Spinal cord (tissue), 10 donors: ENCODE data around the gene KIF3A. TPM values are rescaled to one million over a fixed set of nuclear protein-coding genes. Genes with fewer than 3 reads are reported as not detected.
A peak's percentile ranks its signal among the peaks of the same experiment; 100 is the strongest.

Experiments
- DNase-seq, 6 donors: peaks; one replicate each; pipeline versions ENCODE4 v3.0.0 to v3.0.0-alpha.2; 2013 to 2015; ENCODE audit warnings: low spot score in 6 of 6, low read depth in 4 of 6
- H3K27ac ChIP-seq: one replicate; pipeline ENCODE4 v1.5.1; 2013; ENCODE audit warnings: low read depth, low read length, control low read depth
- H3K27me3 ChIP-seq: one replicate; pipeline ENCODE4 v1.6.1; 2013; ENCODE audit warnings: low read length; ENCODE audit not compliant: control insufficient read depth, insufficient read depth
- H3K36me3 ChIP-seq: one replicate; pipeline ENCODE4 v1.6.1; 2013; ENCODE audit warnings: low read length; ENCODE audit not compliant: control insufficient read depth, insufficient read depth
- H3K4me1 ChIP-seq: one replicate; pipeline ENCODE4 v1.6.1; 2013; ENCODE audit warnings: low read length; ENCODE audit not compliant: control insufficient read depth, insufficient read depth
- H3K4me3 ChIP-seq: one replicate; pipeline ENCODE4 v1.5.1; 2013; ENCODE audit warnings: low read depth, low read length, control low read depth
- H3K9me3 ChIP-seq: one replicate; pipeline ENCODE4 v1.6.1; 2013; ENCODE audit warnings: low read length; ENCODE audit not compliant: control insufficient read depth, insufficient read depth
- WGBS: methylation state at CpG from one replicate; pipeline ENCODE4 v1.1.5; 2013; ENCODE audit warnings: missing lambda C conversion rate; ENCODE audit not compliant: insufficient coverage; 5-methylcytosine and 5-hydroxymethylcytosine counted together
- polyA plus RNA-seq, 2 donors: library from polyadenylated mRNA; unstranded; fragments of 120-200 nt; gene quantifications; one replicate each; pipeline ENCODE4 v1.2.1, GENCODE V29; 2013; ENCODE audit not compliant: insufficient read length in 2 of 2
- total RNA-seq, 2 donors: library from RNA; depleted of rRNA in 1 of 2; stranded (reverse); fragments of 120-200 nt in 1 of 2; fragments of >200 nt in 1 of 2; gene quantifications; one replicate each; pipeline versions ENCODE4 v1.2.3 to v1.2.4, GENCODE V29; 2013 to 2014
- donor health status: healthy.

The KIF3A gene
- total and polyA plus RNA-seq, 4 donors: 42.3 to 97.6 (median 86.6) TPM

DNA sequence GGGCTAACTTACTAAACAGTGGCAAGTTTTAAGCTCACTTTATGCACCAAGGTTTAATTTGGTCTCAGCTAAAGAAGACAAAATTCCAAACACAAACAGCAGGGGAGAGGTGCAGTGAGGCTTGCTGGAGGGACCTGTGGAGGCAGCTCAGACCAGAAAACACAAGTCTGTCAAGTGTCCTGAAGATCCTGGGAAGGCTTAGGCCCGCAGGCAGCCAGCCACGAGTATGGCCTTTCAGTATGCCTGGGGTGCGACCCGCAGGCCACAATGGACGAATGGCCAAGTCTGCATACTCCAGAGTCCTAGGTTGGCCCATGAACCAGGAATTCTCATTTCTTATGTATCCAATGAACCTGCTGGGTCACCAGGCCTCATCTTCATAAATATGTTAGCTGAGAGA, 19.2 kb upstream of the KIF3A start:
- Histone ChIP-seq H3K9me3 (no peaks in the 10 kb centered on the region), H3K27ac (no peak overlapping the region), H3K36me3 (peaks cover 52% of the 10 kb centered on the region), H3K4me3 (no peak overlapping the region), H3K4me1 (peaks cover 6% of the 10 kb centered on the region), H3K27me3 (no peaks in the 10 kb centered on the region)
- DNase-seq: no peak
- 85% methylated on average over 4 of the region's 5 CpGs for WGBS

GRCh38 chr5:132754947-132755346, 17.6 kb upstream of the KIF3A start:
- H3K36me3 ChIP-seq: peaks cover 36% of the 10 kb centered on the region
- DNase-seq: peak in 2 of 6 donors; percentile 47 to 52
- peaks cover 6% of the 10 kb centered on the region for H3K4me1 ChIP-seq
- no peaks in the 10 kb centered on the region for H3K27me3 ChIP-seq
- no peaks in the 10 kb centered on the region for H3K9me3 ChIP-seq
- H3K27ac ChIP-seq: no peak overlapping the region
- no peak overlapping the region for H3K4me3 ChIP-seq

DNA sequence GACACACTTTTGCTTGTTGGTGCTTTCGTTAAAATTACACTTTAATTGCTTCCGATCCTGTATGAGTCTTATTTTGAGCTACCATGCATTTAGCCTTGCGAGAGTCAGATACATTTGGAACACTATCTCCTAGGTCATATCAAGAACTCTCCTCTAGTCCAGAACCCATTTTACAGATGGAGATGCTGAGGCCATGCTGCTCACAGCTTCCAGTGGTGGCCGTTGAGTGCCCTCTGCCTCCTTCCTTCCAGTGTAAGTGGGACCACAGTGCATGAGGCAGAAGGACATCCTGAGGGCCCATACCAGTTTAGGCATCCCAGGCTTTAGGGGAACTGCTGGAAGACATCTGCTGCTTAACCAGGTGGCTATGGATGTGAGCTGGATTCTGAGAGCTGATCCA, 16.8 kb upstream of the KIF3A start:
- Histone ChIP-seq H3K4me3 (no peak overlapping the region), H3K9me3 (no peaks in the 10 kb centered on the region), H3K4me1 (peaks cover 6% of the 10 kb centered on the region), H3K27me3 (no peaks in the 10 kb centered on the region), H3K27ac (peak overlapping the region; percentile 48), H3K36me3 (peaks cover 28% of the 10 kb centered on the region)
- DNase-seq: no peak
- WGBS: 95% methylated on average over 4 of the region's 4 CpGs

DNA sequence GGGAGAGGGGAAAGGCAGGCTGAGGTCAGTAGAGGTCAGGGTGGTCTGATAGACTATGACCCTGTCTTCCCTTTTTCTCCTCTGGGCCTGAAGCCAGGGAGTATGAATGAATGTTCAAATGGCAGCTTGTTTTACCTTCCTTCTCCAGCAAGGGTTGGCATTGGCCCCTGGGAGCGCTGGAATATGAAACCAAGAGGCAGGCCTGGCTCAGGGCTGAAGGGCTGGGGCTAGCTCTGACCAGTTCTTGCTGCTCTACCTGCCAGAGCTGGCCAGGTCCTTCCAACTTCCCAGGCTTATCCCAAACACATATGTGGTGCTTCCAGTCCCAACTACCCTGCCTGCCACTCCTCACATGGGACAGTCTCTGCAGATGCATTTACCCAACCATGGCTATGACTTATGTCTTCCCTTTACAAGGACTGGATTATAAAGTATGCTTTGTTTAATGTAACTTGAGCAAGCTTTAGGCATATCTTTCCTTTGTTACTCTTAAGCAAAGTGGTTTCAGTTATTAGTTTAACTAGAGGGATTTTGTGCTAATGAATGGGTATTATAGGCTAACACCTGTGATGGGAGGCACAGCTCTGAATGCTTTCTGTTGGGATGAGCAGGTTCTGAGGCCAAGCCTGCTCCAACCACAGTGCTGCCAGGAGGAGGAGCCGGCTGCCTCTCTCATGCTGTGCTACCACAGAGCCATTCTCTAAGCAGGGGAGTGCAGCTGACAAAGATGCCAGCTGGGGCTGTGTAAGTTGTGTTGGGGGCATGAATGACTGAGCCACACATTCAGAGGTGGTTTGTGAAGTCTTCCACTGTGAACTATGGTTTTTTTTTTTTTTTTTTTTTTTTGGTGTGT, 16.0 kb upstream of the KIF3A start:
- Histone ChIP-seq H3K27ac (no peak overlapping the region), H3K36me3 (peaks cover 21% of the 10 kb centered on the region), H3K4me3 (no peak overlapping the region), H3K9me3 (no peaks in the 10 kb centered on the region), H3K4me1 (peaks cover 6% of the 10 kb centered on the region), H3K27me3 (peaks cover under 1% of the 10 kb centered on the region)
- DNase-seq: peak in 2 of 6 donors; percentile 63 to 71
- WGBS: 40% methylated on average over 2 of the region's 2 CpGs

GRCh38 chr5:132752581-132753125, 15.3 kb upstream of the KIF3A start:
- H3K4me3 ChIP-seq: no peak overlapping the region
- H3K27ac ChIP-seq: no peak overlapping the region
- no peaks in the 10 kb centered on the region for H3K9me3 ChIP-seq
- H3K4me1 ChIP-seq: peaks cover 6% of the 10 kb centered on the region
- no peak for DNase-seq
- peaks cover 7% of the 10 kb centered on the region for H3K27me3 ChIP-seq
- 100% methylated on average over 1 of the region's 1 CpG for WGBS
- peaks cover 23% of the 10 kb centered on the region for H3K36me3 ChIP-seq

DNA sequence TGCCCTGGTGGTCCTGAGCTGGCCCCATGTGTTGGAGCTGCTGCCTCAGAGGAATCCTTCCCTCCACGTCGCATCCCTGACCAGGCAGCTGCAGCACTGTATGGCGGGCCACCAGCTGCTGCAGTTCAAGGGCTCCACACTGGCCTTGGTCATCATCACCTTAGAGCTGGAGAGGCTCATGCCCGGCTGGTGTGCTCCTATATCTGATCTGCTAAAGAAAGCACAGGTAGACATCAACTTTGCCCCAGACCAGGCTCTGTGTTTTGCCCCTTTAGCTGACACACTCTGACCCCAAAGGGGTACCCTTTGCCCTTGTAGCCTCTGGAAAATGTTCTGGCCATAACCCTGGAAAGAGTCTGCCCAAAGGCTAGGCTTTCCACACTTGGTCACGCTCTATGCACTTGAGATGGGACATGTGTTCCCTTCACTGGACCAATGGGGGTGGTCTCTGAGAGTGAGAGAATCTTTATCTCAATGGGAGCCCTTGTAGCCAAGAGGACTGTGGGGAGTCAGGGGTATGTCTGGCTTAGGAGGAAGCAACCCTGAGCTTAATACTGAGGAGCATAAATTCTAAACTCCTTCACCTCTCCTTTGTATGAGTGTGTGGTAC, 14.7 kb upstream of the KIF3A start:
- Histone ChIP-seq H3K4me1 (peaks cover 10% of the 10 kb centered on the region), H3K27me3 (peaks cover 13% of the 10 kb centered on the region), H3K4me3 (no peak overlapping the region), H3K36me3 (peaks cover 20% of the 10 kb centered on the region), H3K27ac (no peak overlapping the region), H3K9me3 (no peaks in the 10 kb centered on the region)
- 94% methylated on average over 5 of the region's 5 CpGs for WGBS
- no peak for DNase-seq

DNA sequence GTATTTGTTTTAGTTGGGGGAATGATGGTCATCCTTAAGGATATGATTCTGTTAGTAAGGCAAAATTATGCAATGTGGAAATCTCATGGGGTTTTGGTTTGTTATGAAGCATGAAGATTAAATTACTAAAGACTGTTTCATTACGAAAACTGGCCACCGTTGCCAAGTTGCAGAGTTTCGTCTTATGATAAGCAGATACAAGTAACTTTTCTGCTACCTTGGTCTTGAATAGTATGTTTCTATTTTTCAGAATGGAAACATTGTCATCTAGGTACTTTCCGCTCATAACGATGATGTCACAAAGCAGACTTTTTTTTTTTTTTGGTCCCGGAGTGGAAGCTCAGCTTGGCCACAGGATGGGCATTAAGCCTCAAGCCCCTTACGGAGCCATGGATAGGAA, 14.1 kb upstream of the KIF3A start:
- Histone ChIP-seq H3K4me1 (peaks cover 13% of the 10 kb centered on the region), H3K27me3 (peaks cover 19% of the 10 kb centered on the region), H3K4me3 (no peak overlapping the region), H3K36me3 (peaks cover 14% of the 10 kb centered on the region), H3K9me3 (no peaks in the 10 kb centered on the region), H3K27ac (no peak overlapping the region)
- no peak for DNase-seq
- 95% methylated on average over 6 of the region's 7 CpGs for WGBS

DNA sequence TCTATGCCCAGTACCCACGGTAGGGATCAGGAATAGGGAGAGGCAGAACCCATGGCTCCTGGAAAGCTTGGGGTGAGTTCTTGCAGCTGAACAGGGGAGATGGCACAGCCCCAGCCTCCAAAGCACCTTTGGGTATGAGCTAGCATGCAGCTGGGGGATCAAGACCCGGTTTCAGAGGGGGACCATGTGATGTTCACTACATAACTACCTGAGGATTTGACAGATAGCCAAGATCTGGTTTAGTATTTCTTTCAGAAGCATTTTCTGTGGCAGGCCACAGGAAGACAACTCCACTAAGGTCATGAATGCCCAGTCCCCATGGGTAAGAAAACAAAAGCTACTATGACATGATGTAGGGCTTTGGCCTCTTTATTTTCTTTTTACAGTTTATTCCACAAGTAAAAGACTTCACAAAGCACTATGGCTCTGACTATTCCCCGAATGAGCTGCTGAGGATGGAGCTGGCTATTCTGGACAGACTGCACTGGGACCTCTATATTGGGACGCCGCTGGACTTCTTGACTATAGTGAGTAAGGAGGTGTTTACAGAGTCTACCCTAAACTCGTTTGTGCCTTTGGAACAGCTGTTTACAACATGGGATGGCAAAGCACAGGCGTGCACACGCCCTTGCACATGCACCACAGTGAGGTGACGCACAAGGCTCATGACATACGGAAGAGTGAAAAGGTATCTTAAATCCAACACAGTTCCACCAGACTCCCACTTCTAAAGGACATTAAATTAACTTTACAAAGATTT, 13.3 kb upstream of the KIF3A start:
- H3K27ac ChIP-seq: no peak overlapping the region
- DNase-seq: no peak
- no peak overlapping the region for H3K4me3 ChIP-seq
- H3K36me3 ChIP-seq: peaks cover 14% of the 10 kb centered on the region
- H3K9me3 ChIP-seq: no peaks in the 10 kb centered on the region
- H3K4me1 ChIP-seq: peaks cover 13% of the 10 kb centered on the region
- WGBS: 74% methylated on average over 4 of the region's 10 CpGs
- H3K27me3 ChIP-seq: peaks cover 23% of the 10 kb centered on the region

GRCh38 chr5:132749506-132749905, 12.2 kb upstream of the KIF3A start:
- Histone ChIP-seq H3K27ac (no peak overlapping the region), H3K27me3 (peaks cover 27% of the 10 kb centered on the region)
- no peak for DNase-seq

More at GRCh38 chr5:132749506-132749905, 12.2 kb upstream of the KIF3A start:
- H3K4me1 ChIP-seq: peaks cover 13% of the 10 kb centered on the region
- 94% methylated on average over 2 of the region's 2 CpGs for WGBS
- H3K9me3 ChIP-seq: no peaks in the 10 kb centered on the region
- peaks cover 14% of the 10 kb centered on the region for H3K36me3 ChIP-seq
- no peak overlapping the region for H3K4me3 ChIP-seq
